Measurements from ENCODE around the gene GPC5.

DNA sequence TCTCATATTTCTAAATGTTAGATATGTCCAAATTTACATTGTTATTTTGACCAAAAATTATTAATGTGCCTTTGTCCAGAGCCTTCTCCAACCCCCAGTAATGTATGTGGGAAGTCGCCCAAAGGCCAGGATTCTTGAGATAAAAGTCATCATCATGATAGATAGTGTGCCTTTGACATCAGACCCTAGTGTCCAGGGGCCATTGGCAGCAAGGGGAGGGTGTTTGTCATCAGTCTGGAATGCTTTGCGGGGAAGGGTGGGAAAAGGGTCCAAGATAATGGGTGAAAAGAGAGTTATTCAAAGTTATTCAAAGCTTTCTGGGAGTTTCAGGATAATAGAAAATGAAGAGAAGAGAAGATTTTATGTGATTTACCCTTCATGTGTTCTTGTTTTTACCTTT is 918.6 kb downstream of the GPC5 start:
- TF ChIP-seq, protein P1, sequence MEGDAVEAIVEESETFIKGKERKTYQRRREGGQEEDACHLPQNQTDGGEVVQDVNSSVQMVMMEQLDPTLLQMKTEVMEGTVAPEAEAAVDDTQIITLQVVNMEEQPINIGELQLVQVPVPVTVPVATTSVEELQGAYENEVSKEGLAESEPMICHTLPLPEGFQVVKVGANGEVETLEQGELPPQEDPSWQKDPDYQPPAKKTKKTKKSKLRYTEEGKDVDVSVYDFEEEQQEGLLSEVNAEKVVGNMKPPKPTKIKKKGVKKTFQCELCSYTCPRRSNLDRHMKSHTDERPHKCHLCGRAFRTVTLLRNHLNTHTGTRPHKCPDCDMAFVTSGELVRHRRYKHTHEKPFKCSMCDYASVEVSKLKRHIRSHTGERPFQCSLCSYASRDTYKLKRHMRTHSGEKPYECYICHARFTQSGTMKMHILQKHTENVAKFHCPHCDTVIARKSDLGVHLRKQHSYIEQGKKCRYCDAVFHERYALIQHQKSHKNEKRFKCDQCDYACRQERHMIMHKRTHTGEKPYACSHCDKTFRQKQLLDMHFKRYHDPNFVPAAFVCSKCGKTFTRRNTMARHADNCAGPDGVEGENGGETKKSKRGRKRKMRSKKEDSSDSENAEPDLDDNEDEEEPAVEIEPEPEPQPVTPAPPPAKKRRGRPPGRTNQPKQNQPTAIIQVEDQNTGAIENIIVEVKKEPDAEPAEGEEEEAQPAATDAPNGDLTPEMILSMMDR (IDR thresholded peaks at IDR 0.05), result no peak
- TF ChIP-seq POLR2AphosphoS5 (IDR thresholded peaks at IDR 0.05), result no peak
- no peak for TF ChIP-seq POLR2A (IDR thresholded peaks at IDR 0.05)
- no peak for TF ChIP-seq EP300 (IDR thresholded peaks at IDR 0.05)
